WTC11 (cell line): ENCODE results near the gene C11orf42. TPM values are rescaled to one million over a fixed set of nuclear protein-coding genes. Genes with fewer than 3 reads are reported as not detected.

Source experiments
- ATAC-seq: fragments of 200-7000 bp; cut with Tn5 transposase; 2 replicates; pipeline ENCODE4 v1.10.0; 2021; ENCODE audit warnings: mild to moderate bottlenecking, moderate library complexity
- CTCF ChIA-PET: fragments of 300-600 bp; sonication (Branson Sonifier 250); formaldehyde crosslinking; loops from one replicate; lab custom pipeline; 2021; ENCODE audit warnings: antibody characterized with exemption; lab: Charles Lee
- POLR2A ChIA-PET: fragments of 350-600 bp; sonication (Branson Sonifier 250); formaldehyde crosslinking; loops from one replicate; lab custom pipeline; 2021; ENCODE audit warnings: antibody characterized with exemption; lab: Charles Lee
- DNase-seq: peaks from one replicate; pipeline ENCODE4 v3.0.0; 2021; ENCODE audit warnings: low spot score
- H3K27ac Mint-ChIP-seq: 2 replicates; pipeline ENCODE4 v1.8.0; 2021; ENCODE audit warnings: mixed read lengths
- H3K27me3 Mint-ChIP-seq: 2 replicates; pipeline ENCODE4 v1.8.0; 2021; ENCODE audit warnings: low read depth, mild to moderate bottlenecking, moderate library complexity, mixed read lengths
- H3K36me3 Mint-ChIP-seq: 2 replicates; pipeline ENCODE4 v1.8.0; 2021; ENCODE audit warnings: mixed read lengths
- H3K4me1 Mint-ChIP-seq: 2 replicates; pipeline ENCODE4 v1.8.0; 2022; ENCODE audit warnings: mixed read lengths
- H3K4me3 Mint-ChIP-seq: 2 replicates; pipeline ENCODE4 v1.8.0; 2021; ENCODE audit warnings: mild to moderate bottlenecking, moderate library complexity, mixed read lengths
- H3K9me3 Mint-ChIP-seq: 2 replicates; pipeline ENCODE4 v1.8.0; 2021; ENCODE audit warnings: mixed read lengths
- AR ChIP-seq: fragments of 250-450 bp; sonication (Bioruptor Pico); IDR thresholded peaks from 2 replicates; pipeline ENCODE4 v1.9.0; 2021; ENCODE audit warnings: mild to moderate bottlenecking
- ATF2 ChIP-seq: sonication (generic); formaldehyde crosslinking; IDR thresholded peaks from 2 replicates; pipeline ENCODE4 v1.8.1; 2022; ENCODE audit warnings: low read depth, missing genetic modification reagents, borderline replicate concordance
- ESRRA ChIP-seq: sonication (generic); formaldehyde crosslinking; IDR thresholded peaks from 2 replicates; pipeline ENCODE4 v1.8.1; 2022; ENCODE audit warnings: mild to moderate bottlenecking, missing genetic modification reagents, borderline replicate concordance
- GABPB1 ChIP-seq: sonication (generic); formaldehyde crosslinking; IDR thresholded peaks from 2 replicates; pipeline ENCODE4 v1.8.1; 2023; ENCODE audit warnings: mild to moderate bottlenecking, missing genetic modification reagents
- HMGA2 ChIP-seq: fragments of 250-450 bp; sonication (Bioruptor Pico); IDR thresholded peaks from 2 replicates; pipeline ENCODE4 v1.4.0; 2021; ENCODE audit warnings: mild to moderate bottlenecking, moderate library complexity
- JAZF1 ChIP-seq: fragments of 250-450 bp; sonication (Bioruptor Pico); IDR thresholded peaks from 2 replicates; pipeline ENCODE4 v1.9.0; 2021; ENCODE audit warnings: moderate library complexity, mild to moderate bottlenecking, inconsistent platforms
- JUN ChIP-seq: sonication (generic); formaldehyde crosslinking; IDR thresholded peaks from 2 replicates; pipeline ENCODE4 v1.8.0; 2023; ENCODE audit warnings: mild to moderate bottlenecking, missing genetic modification reagents
- NFE2L1 ChIP-seq: sonication (generic); formaldehyde crosslinking; IDR thresholded peaks from 2 replicates; pipeline ENCODE4 v1.8.1; 2023; ENCODE audit warnings: missing genetic modification reagents
- PREB ChIP-seq: sonication (generic); formaldehyde crosslinking; IDR thresholded peaks from 2 replicates; pipeline ENCODE4 v1.8.1; 2022; ENCODE audit warnings: mild to moderate bottlenecking, missing genetic modification reagents, moderate library complexity, borderline replicate concordance
- TEAD1 ChIP-seq: sonication (generic); formaldehyde crosslinking; IDR thresholded peaks from 2 replicates; pipeline ENCODE4 v1.8.0; 2022; ENCODE audit warnings: mild to moderate bottlenecking, missing genetic modification reagents
- TP53 ChIP-seq: sonication (generic); formaldehyde crosslinking; IDR thresholded peaks from 2 replicates; pipeline ENCODE4 v1.8.1; 2023; ENCODE audit warnings: mild to moderate bottlenecking, missing genetic modification reagents
- USF2 ChIP-seq: sonication (generic); formaldehyde crosslinking; IDR thresholded peaks from 2 replicates; pipeline ENCODE4 v1.8.1; 2023; ENCODE audit warnings: mild to moderate bottlenecking, missing genetic modification reagents, moderate library complexity
- ZNF121 ChIP-seq: sonication (generic); formaldehyde crosslinking; IDR thresholded peaks from 2 replicates; pipeline ENCODE4 v1.8.0; 2023; ENCODE audit warnings: missing genetic modification reagents
- total RNA-seq: library from RNA; stranded (reverse); gene quantifications from 3 replicates; pipeline ENCODE4 v1.2.3, GENCODE V29; 2021
- TF ChIP-seq, protein P1 (sequence below): sonication (generic); formaldehyde crosslinking; IDR thresholded peaks from 2 replicates; pipeline ENCODE4 v1.8.1; 2023; ENCODE audit warnings: mild to moderate bottlenecking, missing genetic modification reagents, borderline replicate concordance
- TF ChIP-seq, protein P2 (sequence below): sonication (generic); formaldehyde crosslinking; IDR thresholded peaks from 2 replicates; pipeline ENCODE4 v1.8.1; 2023; ENCODE audit warnings: mild to moderate bottlenecking, missing genetic modification reagents
- TF ChIP-seq, protein P3 (sequence below): fragments of 250-450 bp; sonication (Bioruptor Pico); IDR thresholded peaks from 2 replicates; pipeline ENCODE4 v1.9.0; 2021; ENCODE audit warnings: moderate library complexity, mild to moderate bottlenecking, inconsistent platforms, borderline replicate concordance

The C11orf42 gene
- total RNA-seq, 1 experiment from 2014 or later: not detected

DNA sequence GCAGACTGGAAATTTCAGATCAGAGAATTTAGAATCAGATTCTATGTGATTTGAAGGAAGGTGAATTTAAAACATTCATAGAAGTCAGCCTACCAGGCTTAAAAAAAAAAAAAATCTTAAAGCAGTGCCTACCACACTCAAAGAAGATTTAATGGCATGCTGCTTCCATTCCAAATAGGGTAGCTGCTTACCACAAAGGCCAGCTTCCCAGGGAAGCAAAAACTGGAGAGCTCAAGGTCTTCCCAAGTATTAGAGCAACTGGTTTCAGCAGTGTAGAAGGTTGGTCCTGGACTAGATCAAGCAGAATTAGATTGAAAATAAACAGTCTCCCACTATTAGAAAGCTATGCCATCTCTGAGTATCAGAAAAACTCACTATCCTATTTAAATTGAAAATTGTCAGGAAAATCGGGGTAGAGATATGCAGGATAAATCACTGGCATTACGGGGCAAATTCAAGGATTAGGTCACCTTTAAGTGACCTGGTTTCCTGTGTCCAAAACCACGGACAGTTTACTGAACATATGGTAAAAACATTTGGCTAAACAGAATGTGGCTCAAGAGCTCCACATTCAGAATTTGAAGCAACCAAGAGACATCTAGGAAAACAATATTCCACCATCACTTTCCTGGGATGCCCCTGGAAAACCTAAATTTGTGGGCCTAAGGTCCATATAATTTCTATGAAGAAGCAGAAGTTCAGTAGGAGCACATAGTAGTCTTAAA is 1.3 kb downstream of the C11orf42 start:
- DNase-seq: no peak
- POLR2A ChIA-PET: no interaction called here
- TF ChIP-seq JAZF1 (CRISPR knock-in tag): no peak
- TF ChIP-seq AR (CRISPR knock-in tag): no peak
- TF ChIP-seq TP53 (CRISPR knock-in tag): no peak
- no peak for TF ChIP-seq ESRRA (CRISPR knock-in tag)
- no peak for TF ChIP-seq PREB (CRISPR knock-in tag)
- TF ChIP-seq, protein P1, sequence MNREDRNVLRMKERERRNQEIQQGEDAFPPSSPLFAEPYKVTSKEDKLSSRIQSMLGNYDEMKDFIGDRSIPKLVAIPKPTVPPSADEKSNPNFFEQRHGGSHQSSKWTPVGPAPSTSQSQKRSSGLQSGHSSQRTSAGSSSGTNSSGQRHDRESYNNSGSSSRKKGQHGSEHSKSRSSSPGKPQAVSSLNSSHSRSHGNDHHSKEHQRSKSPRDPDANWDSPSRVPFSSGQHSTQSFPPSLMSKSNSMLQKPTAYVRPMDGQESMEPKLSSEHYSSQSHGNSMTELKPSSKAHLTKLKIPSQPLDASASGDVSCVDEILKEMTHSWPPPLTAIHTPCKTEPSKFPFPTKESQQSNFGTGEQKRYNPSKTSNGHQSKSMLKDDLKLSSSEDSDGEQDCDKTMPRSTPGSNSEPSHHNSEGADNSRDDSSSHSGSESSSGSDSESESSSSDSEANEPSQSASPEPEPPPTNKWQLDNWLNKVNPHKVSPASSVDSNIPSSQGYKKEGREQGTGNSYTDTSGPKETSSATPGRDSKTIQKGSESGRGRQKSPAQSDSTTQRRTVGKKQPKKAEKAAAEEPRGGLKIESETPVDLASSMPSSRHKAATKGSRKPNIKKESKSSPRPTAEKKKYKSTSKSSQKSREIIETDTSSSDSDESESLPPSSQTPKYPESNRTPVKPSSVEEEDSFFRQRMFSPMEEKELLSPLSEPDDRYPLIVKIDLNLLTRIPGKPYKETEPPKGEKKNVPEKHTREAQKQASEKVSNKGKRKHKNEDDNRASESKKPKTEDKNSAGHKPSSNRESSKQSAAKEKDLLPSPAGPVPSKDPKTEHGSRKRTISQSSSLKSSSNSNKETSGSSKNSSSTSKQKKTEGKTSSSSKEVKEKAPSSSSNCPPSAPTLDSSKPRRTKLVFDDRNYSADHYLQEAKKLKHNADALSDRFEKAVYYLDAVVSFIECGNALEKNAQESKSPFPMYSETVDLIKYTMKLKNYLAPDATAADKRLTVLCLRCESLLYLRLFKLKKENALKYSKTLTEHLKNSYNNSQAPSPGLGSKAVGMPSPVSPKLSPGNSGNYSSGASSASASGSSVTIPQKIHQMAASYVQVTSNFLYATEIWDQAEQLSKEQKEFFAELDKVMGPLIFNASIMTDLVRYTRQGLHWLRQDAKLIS (CRISPR knock-in tag): no peak
- TF ChIP-seq, protein P2, sequence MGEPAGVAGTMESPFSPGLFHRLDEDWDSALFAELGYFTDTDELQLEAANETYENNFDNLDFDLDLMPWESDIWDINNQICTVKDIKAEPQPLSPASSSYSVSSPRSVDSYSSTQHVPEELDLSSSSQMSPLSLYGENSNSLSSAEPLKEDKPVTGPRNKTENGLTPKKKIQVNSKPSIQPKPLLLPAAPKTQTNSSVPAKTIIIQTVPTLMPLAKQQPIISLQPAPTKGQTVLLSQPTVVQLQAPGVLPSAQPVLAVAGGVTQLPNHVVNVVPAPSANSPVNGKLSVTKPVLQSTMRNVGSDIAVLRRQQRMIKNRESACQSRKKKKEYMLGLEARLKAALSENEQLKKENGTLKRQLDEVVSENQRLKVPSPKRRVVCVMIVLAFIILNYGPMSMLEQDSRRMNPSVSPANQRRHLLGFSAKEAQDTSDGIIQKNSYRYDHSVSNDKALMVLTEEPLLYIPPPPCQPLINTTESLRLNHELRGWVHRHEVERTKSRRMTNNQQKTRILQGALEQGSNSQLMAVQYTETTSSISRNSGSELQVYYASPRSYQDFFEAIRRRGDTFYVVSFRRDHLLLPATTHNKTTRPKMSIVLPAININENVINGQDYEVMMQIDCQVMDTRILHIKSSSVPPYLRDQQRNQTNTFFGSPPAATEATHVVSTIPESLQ (CRISPR knock-in tag): no peak
- TF ChIP-seq TEAD1: no peak
- no peak for TF ChIP-seq USF2 (CRISPR knock-in tag)
- TF ChIP-seq NFE2L1: no peak
- TF ChIP-seq, protein P3, sequence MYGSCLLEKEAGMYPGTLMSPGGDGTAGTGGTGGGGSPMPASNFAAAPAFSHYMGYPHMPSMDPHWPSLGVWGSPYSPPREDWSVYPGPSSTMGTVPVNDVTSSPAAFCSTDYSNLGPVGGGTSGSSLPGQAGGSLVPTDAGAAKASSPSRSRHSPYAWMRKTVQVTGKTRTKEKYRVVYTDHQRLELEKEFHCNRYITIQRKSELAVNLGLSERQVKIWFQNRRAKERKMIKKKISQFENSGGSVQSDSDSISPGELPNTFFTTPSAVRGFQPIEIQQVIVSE: no peak
- no peak for TF ChIP-seq GABPB1 (CRISPR knock-in tag)
- no peak for TF ChIP-seq HMGA2 (CRISPR knock-in tag)
- TF ChIP-seq JUN (CRISPR knock-in tag): no peak
- TF ChIP-seq ATF2 (CRISPR knock-in tag): no peak
- TF ChIP-seq ZNF121 (CRISPR knock-in tag): no peak
- CTCF ChIA-PET: interaction anchor here (2.0 kb wide), 1 partner anchor 156 kb away, joined by 9 read pairs; no protein-coding TSS in a partner anchor
- Mint-ChIP-seq H3K27me3 (no peaks in the 10 kb centered on the region), H3K4me1 (no peaks in the 10 kb centered on the region), H3K4me3 (no peak overlapping the region), H3K36me3 (peaks cover 4% of the 10 kb centered on the region; the same call in 1 of the 2 replicates), H3K9me3 (no peaks in the 10 kb centered on the region), H3K27ac (no peak overlapping the region)
- no peak for ATAC-seq
